GM20431 (cell line): Measurements from ENCODE around the gene GASK1A.

Experiments used
- in situ Hi-C: fragments of 300-500 bp; cut with MseI, MboI; formaldehyde crosslinking; loops from one replicate; pipeline ENCODE4 v1.15.0; 2020; ENCODE audit warnings: low sequenced_read_pairs; ENCODE audit not compliant: unreplicated experiment

The GASK1A gene

GRCh38 chr3:42980909-42981308 lies 1.8 kb downstream of the GASK1A start:
- in situ Hi-C loops = no loop called here

- in situ Hi-C loops = no loop called here
Observed at GRCh38 chr3:42982645-42983412, 3.7 kb downstream of the GASK1A start.

GRCh38 chr3:42983927-42984326 lies 4.8 kb downstream of the GASK1A start:
- in situ Hi-C loops = no loop called here

- in situ Hi-C loops = no loop called here
Observed at GRCh38 chr3:42984701-42985100, 5.6 kb downstream of the GASK1A start.

- in situ Hi-C loops = no loop called here
Observed at GRCh38 chr3:42988097-42988496, 9.0 kb downstream of the GASK1A start.

- in situ Hi-C loops = no loop called here
Observed at GRCh38 chr3:42988566-42988965, 9.5 kb downstream of the GASK1A start.

GRCh38 chr3:42991341-42992315 lies 12.5 kb downstream of the GASK1A start:
- in situ Hi-C loops = no loop called here

- in situ Hi-C loops = no loop called here
Observed at GRCh38 chr3:42994595-42994994, 15.5 kb downstream of the GASK1A start.

GRCh38 chr3:42996021-42996420 lies 16.9 kb downstream of the GASK1A start:
- in situ Hi-C loops = no loop called here

- in situ Hi-C loops = no loop called here
Observed at GRCh38 chr3:42996633-42997075, 17.5 kb downstream of the GASK1A start.

- in situ Hi-C loops = no loop called here
Observed at GRCh38 chr3:42999212-42999611, 20.1 kb downstream of the GASK1A start.

- in situ Hi-C loops = no loop called here
Observed at GRCh38 chr3:42999632-43000031, 20.5 kb downstream of the GASK1A start.

GRCh38 chr3:43000387-43000786 lies 21.3 kb downstream of the GASK1A start:
- in situ Hi-C loops = no loop called here

- in situ Hi-C loops = no loop called here
Observed at GRCh38 chr3:43001094-43001553, 22.0 kb downstream of the GASK1A start.

GRCh38 chr3:43001556-43002121 lies 22.5 kb downstream of the GASK1A start:
- in situ Hi-C loops = no loop called here

GRCh38 chr3:43004282-43004681 lies 25.2 kb downstream of the GASK1A start:
- in situ Hi-C loops = no loop called here

- in situ Hi-C loops = no loop called here
Observed at GRCh38 chr3:43005253-43005652, 26.1 kb downstream of the GASK1A start.

- in situ Hi-C loops = no loop called here
Observed at GRCh38 chr3:43005981-43006380, 26.9 kb downstream of the GASK1A start.

GRCh38 chr3:43006825-43007224 lies 27.7 kb downstream of the GASK1A start:
- in situ Hi-C loops = no loop called here

GRCh38 chr3:43009547-43009946 lies 30.4 kb downstream of the GASK1A start:
- in situ Hi-C loops = no loop called here

GRCh38 chr3:43010638-43011037 lies 31.5 kb downstream of the GASK1A start:
- in situ Hi-C loops = no loop called here
